HG02763 (cell line): ENCODE data around the gene TEC.

Experiments used
- ATAC-seq: cut with Tn5 transposase; IDR thresholded peaks from one replicate; pipeline ENCODE4 v1.9.1; 2021; ENCODE audit warnings: mild to moderate bottlenecking, moderate library complexity; ENCODE audit not compliant: unreplicated experiment

TEC gene

DNA sequence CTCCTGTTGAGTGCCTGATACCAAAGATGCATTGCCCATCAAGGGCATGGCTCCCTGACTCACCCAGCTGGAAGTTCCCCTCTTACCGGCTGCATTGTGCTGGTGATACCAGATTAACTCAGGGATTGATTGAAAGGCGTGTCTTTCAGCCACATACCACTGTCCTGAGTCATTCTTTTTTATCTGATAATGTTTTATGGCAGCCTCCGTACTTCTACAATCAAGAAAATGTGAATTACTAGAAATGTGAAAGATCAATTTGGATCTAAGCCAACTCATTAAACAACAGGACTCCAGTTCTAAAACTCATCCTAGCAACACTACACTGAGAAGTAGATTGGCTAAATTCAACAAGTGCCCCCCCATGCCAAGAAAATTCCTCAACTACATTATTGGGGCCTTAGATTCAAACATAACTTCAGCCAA, 175.6 kb downstream of the TEC start:
- ATAC-seq: no peak

DNA sequence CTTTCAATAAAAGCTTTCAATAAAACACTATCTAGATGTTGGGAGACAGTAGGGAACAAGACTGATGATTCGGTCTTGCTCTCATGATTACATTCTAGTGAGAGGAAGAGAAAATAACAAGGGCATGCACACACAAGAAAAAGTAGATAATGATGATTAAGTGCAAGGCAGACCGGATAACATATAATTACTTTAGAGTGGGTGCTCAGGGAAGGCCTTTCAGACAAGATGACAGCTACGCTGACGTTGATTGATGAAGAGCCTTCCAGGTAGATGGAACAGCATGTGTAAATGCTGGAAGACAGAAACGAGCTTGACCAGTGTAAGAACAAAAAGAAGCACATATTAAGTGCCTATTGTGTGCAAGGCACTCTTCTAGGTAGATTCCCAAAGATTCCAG, 179.0 kb downstream of the TEC start:
- no peak for ATAC-seq

GRCh38 chr4:48085821-48086589, 183.6 kb downstream of the TEC start:
- no peak for ATAC-seq
